Coronary artery (tissue), 2 donors: ENCODE data around the gene B4GALNT4.

Experiments
- DNase-seq: peaks from one replicate; pipeline ENCODE4 v3.0.0-alpha.2; 2017; ENCODE audit warnings: low spot score
- H3K27ac ChIP-seq, 2 donors: fragments of 200-600 bp; sonication (generic); one replicate each; pipeline ENCODE4 v1.5.1; 2016 to 2019
- H3K4me3 ChIP-seq: fragments of 200-600 bp; sonication (generic); 2 replicates; pipeline ENCODE4 v1.5.1; 2016; ENCODE audit warnings: mild to moderate bottlenecking, moderate library complexity
- CTCF ChIP-seq: fragments of 200-600 bp; sonication (generic); IDR thresholded peaks from one replicate; pipeline ENCODE4 v1.5.1; 2019; ENCODE audit warnings: antibody characterized with exemption

The B4GALNT4 gene

DNA sequence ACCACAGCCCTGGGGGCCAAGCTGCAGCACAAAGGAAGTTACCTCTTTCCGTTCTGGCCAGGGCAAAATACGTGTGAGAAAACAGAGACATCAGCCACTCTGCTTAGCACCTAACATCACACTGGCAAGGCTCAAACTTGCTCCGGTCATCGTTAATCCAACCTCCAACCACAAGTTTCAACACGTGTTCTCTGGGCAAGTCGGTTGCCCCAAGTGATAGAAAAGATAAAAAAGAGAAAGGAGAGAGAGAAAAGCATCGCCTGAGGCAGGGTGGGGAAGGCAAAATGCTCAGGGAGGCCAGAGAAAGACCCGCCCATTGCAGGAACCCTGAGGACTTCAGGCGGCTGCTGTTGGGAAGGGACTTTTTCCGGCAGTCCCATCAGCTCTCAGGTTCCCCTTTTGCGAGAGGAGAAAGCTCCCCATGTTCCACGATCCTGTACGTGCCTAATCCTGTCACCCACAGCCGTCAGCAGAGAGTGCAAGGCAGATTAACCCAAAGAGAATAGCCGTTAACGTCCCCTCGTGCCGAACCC lies 18.5 kb upstream of the B4GALNT4 start:
- no peak for DNase-seq
- TF ChIP-seq CTCF, result no peak
- H3K4me3 ChIP-seq, result no peak overlapping the region
- no peak overlapping the region for H3K27ac ChIP-seq

GRCh38 chr11:351411-351810 lies 17.9 kb upstream of the B4GALNT4 start:
- Histone ChIP-seq H3K27ac (no peak overlapping the region), H3K4me3 (no peak overlapping the region)
- no peak for DNase-seq
- TF ChIP-seq CTCF, result no peak

GRCh38 chr11:352456-353031 lies 16.8 kb upstream of the B4GALNT4 start:
- DNase-seq, result no peak
- no peak for TF ChIP-seq CTCF
- peak overlapping the region; percentile 90 to 99 for H3K27ac ChIP-seq
- H3K4me3 ChIP-seq, result no peak overlapping the region

DNA sequence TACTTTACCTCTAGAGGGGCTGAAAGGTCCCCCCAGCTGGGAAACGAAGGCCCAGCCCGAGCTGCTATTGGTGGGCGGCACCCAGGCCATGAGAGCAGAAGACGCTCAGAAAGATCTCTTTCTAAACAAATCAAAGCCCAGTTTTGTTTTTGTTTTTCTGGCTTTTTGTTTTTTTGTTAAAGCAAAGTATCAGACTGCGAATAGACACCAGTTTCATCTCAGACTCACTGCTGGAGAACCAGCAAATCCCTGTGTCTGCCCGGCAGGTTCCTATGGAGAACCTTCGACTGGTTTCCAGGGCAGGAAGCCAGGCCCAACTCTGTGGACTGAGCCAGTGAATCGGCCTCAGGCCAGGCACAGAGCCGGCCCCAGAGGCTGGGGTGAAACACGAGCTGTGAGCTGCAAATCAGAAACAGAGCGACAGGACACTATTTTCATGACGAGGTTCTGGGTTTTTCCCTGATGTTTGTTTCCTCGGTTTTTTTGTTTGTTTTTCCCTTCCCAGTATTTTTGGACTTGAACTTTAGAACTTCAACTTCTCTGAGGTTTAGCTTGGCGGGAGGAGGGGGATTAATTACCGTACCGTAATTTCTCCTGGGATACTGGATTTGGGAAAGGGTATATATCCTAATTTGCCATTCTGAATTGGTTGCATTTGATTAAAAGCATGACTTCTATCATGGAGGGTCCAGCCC lies 16.0 kb upstream of the B4GALNT4 start:
- H3K4me3 ChIP-seq, result peak overlapping the region; percentile 37
- peak overlapping the region; percentile 90 to 99 for H3K27ac ChIP-seq
- no peak for TF ChIP-seq CTCF
- peak; percentile 94 for DNase-seq

DNA sequence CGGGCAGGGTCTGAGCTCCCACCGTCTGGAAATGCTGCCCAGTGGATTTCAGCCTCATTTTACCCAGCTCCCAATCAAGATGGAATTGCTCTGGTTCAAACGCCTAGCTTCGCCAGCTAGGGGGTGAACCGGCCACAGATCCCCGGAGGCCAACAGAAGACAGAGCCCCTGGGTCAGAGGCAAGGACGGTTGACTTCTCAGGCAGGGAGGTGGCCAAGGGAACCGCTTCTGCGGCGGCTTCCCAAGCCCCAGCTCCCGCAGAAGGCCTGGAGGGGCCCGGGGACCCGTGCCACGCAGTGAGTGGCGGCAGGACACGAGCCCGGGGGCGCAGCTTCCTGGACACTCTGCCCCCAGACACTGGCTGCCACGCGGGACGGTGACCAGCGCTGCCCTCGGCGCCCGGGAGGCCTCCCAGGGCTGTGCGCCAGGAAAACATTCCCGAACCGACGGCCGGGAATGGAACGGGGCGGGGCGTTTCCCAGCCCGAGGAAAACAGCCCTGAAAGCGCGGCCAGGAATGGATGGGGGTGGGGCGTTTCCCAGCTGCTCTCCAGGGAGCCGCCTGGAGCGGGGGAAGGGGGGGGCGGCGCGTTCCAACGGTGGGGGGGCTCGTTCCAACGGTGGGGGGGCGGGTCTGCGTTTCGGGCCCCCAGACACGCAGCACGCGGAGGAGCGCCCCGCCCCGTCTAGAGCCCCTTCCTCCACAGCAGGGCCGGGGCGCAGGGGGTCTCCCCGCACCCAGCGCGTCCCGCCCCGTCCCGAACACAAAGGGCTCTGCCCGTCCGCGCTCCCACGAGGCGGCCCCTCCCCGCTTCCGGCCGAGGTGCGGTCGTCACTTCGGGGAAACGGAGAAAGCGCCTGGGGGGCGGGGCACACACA lies 13.5 kb upstream of the B4GALNT4 start:
- Histone ChIP-seq H3K4me3 (peak overlapping the region; percentile 68), H3K27ac (peak overlapping the region; percentile 97 to 99)
- TF ChIP-seq CTCF, result no peak
- peak; percentile 97 for DNase-seq

- no peak overlapping the region for H3K4me3 ChIP-seq
- no peak for TF ChIP-seq CTCF
- DNase-seq, result no peak
- no peak overlapping the region for H3K27ac ChIP-seq
Observed at GRCh38 chr11:356610-357009, 12.7 kb upstream of the B4GALNT4 start.
